Body of pancreas (tissue), 4 donors: ENCODE measurements around the gene ABCC4.

ENCODE experiments used
- POLR2A ChIP-seq, 3 donors: fragments of 450-650 bp; IDR thresholded peaks; one replicate each; pipeline ENCODE4 v1.6.1; 2016; ENCODE audit warnings: antibody characterized with exemption in 3 of 3, mild to moderate bottlenecking in 2 of 3
- TF ChIP-seq, protein P1 (sequence below), 7 experiments: fragments of 450-650 bp in 4 of 7; fragments of 200-600 bp in 3 of 7; sonication (generic) in 3 of 7; IDR thresholded peaks; one replicate each; pipeline ENCODE4 v1.5.1; 2016 to 2019; ENCODE audit warnings: antibody characterized with exemption in 7 of 7

DNA sequence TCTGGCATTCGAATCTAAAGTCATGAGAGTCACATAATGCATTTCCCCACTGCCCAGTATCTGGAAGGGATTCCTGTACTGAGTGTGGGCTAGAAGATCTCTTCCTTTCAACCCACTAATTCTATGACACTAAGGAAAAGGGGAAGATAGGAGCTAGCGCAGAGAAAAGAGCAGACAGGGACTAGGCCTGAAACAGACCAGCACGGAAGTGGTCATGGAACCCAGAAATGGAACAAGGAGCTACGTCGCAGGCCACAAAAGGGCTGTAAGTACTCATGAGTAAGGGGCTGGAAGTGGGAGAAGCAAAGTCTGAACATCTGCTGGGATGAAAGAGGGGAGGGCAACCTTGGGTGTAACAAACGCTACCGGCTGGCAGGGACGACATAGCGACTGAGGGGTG, 8.6 kb downstream of the ABCC4 start:
- TF ChIP-seq, protein P1, sequence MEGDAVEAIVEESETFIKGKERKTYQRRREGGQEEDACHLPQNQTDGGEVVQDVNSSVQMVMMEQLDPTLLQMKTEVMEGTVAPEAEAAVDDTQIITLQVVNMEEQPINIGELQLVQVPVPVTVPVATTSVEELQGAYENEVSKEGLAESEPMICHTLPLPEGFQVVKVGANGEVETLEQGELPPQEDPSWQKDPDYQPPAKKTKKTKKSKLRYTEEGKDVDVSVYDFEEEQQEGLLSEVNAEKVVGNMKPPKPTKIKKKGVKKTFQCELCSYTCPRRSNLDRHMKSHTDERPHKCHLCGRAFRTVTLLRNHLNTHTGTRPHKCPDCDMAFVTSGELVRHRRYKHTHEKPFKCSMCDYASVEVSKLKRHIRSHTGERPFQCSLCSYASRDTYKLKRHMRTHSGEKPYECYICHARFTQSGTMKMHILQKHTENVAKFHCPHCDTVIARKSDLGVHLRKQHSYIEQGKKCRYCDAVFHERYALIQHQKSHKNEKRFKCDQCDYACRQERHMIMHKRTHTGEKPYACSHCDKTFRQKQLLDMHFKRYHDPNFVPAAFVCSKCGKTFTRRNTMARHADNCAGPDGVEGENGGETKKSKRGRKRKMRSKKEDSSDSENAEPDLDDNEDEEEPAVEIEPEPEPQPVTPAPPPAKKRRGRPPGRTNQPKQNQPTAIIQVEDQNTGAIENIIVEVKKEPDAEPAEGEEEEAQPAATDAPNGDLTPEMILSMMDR (IDR thresholded peaks at IDR 0.05): no peak
- no peak for TF ChIP-seq POLR2A (IDR thresholded peaks at IDR 0.05)
